Panc1 (cell line): ENCODE data around the gene LRCH1. TPM values are rescaled to one million over a fixed set of nuclear protein-coding genes. Genes with fewer than 3 reads are reported as not detected.

Source experiments
- ATAC-seq: fragments of 200-7000 bp; cut with Tn5 transposase; 2 replicates; pipeline ENCODE4 v1.9.1; 2020; ENCODE audit warnings: mild to moderate bottlenecking, moderate library complexity
- BruUV-seq: library from RNA; stranded (reverse); fragments of 400-500 nt; replicated peaks from 2 replicates; lab custom pipeline; 2021; lab: Mats Ljungman, UMichigan
- CTCF ChIA-PET: fragments of 300-600 bp; sonication (Branson Sonifier 250); formaldehyde crosslinking; loops from one replicate; lab custom pipeline; 2022; ENCODE audit warnings: antibody characterized with exemption; lab: Charles Lee
- POLR2A ChIA-PET: fragments of 300-600 bp; sonication (Branson Sonifier 250); formaldehyde crosslinking; loops from one replicate; lab custom pipeline; 2022; ENCODE audit warnings: antibody characterized with exemption; lab: Charles Lee
- DNase-seq: peaks from one replicate; pipeline ENCODE4 v3.0.0-alpha.2; 2010; ENCODE audit warnings: low read depth, low spot score
- H3K27ac ChIP-seq: 2 replicates; pipeline ENCODE4 v1.5.1; 2011; ENCODE audit warnings: mild to moderate bottlenecking, low read length, inconsistent platforms
- H3K27me3 ChIP-seq: fragments of 200-500 bp; sonication (Bioruptor generic); 2 replicates; pipeline ENCODE4 v1.6.0; 2014; ENCODE audit warnings: low read length, inconsistent platforms; ENCODE audit not compliant: control insufficient read depth, insufficient read depth
- H3K36me3 ChIP-seq: fragments of 200-500 bp; sonication (Bioruptor generic); 2 replicates; pipeline ENCODE4 v1.5.1; 2014; ENCODE audit warnings: inconsistent platforms, mild to moderate bottlenecking, low read length, moderate library complexity; ENCODE audit not compliant: control insufficient read depth, insufficient read depth
- H3K4me1 ChIP-seq: 2 replicates; pipeline ENCODE4 v1.5.1; 2011; ENCODE audit warnings: inconsistent platforms, mild to moderate bottlenecking, low read length, moderate library complexity; ENCODE audit not compliant: control insufficient read depth, insufficient read depth
- H3K4me3 ChIP-seq, 2 experiments: 2 replicates each; pipeline ENCODE4 v1.5.1; 2011 to 2012; ENCODE audit warnings: low read depth in 2 of 2, low read length in 2 of 2, mild to moderate bottlenecking in 2 of 2, inconsistent platforms in 1 of 2, moderate library complexity in 1 of 2
- H3K9me3 ChIP-seq: fragments of 200-500 bp; sonication (Bioruptor generic); 2 replicates; pipeline ENCODE4 v1.5.1; 2014; ENCODE audit warnings: low read depth, mild to moderate bottlenecking, inconsistent platforms, low read length, moderate library complexity; ENCODE audit not compliant: control insufficient read depth, insufficient read depth
- CTCF ChIP-seq: fragments of 450-650 bp; IDR thresholded peaks from 2 replicates; pipeline ENCODE4 v1.5.1; 2017; ENCODE audit warnings: mild to moderate bottlenecking
- POLR2AphosphoS5 ChIP-seq: IDR thresholded peaks from 2 replicates; pipeline ENCODE4 v1.6.1; 2012; ENCODE audit warnings: mild to moderate bottlenecking, low read depth, low read length, moderate library complexity
- REST ChIP-seq, 2 experiments: IDR thresholded peaks; 2 replicates each; pipeline ENCODE4 v1.6.1; 2011 to 2012; ENCODE audit warnings: low read depth in 2 of 2, control low read depth in 1 of 2, low read length in 1 of 2, mild to moderate bottlenecking in 1 of 2, moderate library complexity in 1 of 2; ENCODE audit not compliant: insufficient read depth in 1 of 2
- SIN3A ChIP-seq: IDR thresholded peaks from 2 replicates; pipeline ENCODE4 v1.6.1; 2012; ENCODE audit warnings: low read depth, mild to moderate bottlenecking, low read length, moderate library complexity, borderline replicate concordance; ENCODE audit not compliant: insufficient read depth
- TCF7L2 ChIP-seq: IDR thresholded peaks from 2 replicates; pipeline ENCODE4 v1.6.1; 2011; ENCODE audit warnings: mild to moderate bottlenecking, low read depth, low read length, inconsistent platforms
- in situ Hi-C: cut with HindIII; loops from 2 replicates; pipeline ENCODE4 v1.10.0; 2016; ENCODE audit warnings: low sequenced_read_pairs, low pct_unique_long_range_greater_than_20kb
- intact Hi-C: fragments of 100-400 bp; cut with micrococcal nuclease; formaldehyde crosslinking; loops from one replicate; pipeline ENCODE4 v1.10.0; 2022; ENCODE audit not compliant: unreplicated experiment
- total RNA-seq: library from RNA; stranded (reverse); gene quantifications from one replicate; pipeline ENCODE4 v1.2.1, GENCODE V29; 2021; ENCODE audit not compliant: unreplicated experiment

Gene LRCH1
- total RNA-seq, 1 experiment from 2014 or later, result 7.9 TPM

- H3K27me3 ChIP-seq, result no peaks in the 10 kb centered on the region
- BruUV-seq, result no TSS peak
- no peaks in the 10 kb centered on the region for H3K9me3 ChIP-seq
- CTCF ChIA-PET, result no interaction called here
- no peaks in the 10 kb centered on the region for H3K4me1 ChIP-seq
- H3K4me3 ChIP-seq, result no peak overlapping the region
- TF ChIP-seq CTCF, result no peak
- TF ChIP-seq POLR2AphosphoS5, result no peak
- TF ChIP-seq REST (IDR thresholded peaks at IDR 0.05; ENCODE audit: insufficient read depth in 1 of 2, low read depth in 2 of 2, low read length in 1 of 2), result no peak
- TF ChIP-seq TCF7L2, result no peak
- no peak for TF ChIP-seq SIN3A
- in situ Hi-C loops (no loop called here), intact Hi-C loops (no loop called here)
- no peak for DNase-seq
- POLR2A ChIA-PET, result no interaction called here
- no peak for ATAC-seq
- no peak overlapping the region for H3K27ac ChIP-seq
- peaks cover 39% of the 10 kb centered on the region for H3K36me3 ChIP-seq
Observed at GRCh38 chr13:46775385-46776107, 222.6 kb downstream of the LRCH1 start.

- Histone ChIP-seq H3K27ac (no peak overlapping the region), H3K4me1 (no peaks in the 10 kb centered on the region), H3K4me3 (no peak overlapping the region), H3K36me3 (peaks cover 49% of the 10 kb centered on the region), H3K9me3 (no peaks in the 10 kb centered on the region), H3K27me3 (no peaks in the 10 kb centered on the region)
- CTCF ChIA-PET, result no interaction called here
- no peak for ATAC-seq
- POLR2A ChIA-PET, result interaction anchor here (0.7 kb wide), 1 partner anchor 23 kb away, joined by 3 read pairs; no protein-coding TSS in a partner anchor
- intact Hi-C loops (no loop called here), in situ Hi-C loops (no loop called here)
- no TSS peak for BruUV-seq
- no peak for DNase-seq
- TF ChIP-seq CTCF (no peak), POLR2AphosphoS5 (no peak), SIN3A (no peak), TCF7L2 (no peak), REST (IDR thresholded peaks at IDR 0.05; ENCODE audit: insufficient read depth in 1 of 2, low read depth in 2 of 2, low read length in 1 of 2) (no peak)
Observed at GRCh38 chr13:46778095-46778494, 225.1 kb downstream of the LRCH1 start.
